HG03432 (cell line): ENCODE measurements around the gene MAP2K2.

Experiments used
- ATAC-seq: cut with Tn5 transposase; IDR thresholded peaks from one replicate; pipeline ENCODE4 v1.9.1; 2021; ENCODE audit warnings: mild to moderate bottlenecking, moderate library complexity; ENCODE audit not compliant: unreplicated experiment

The MAP2K2 gene

DNA sequence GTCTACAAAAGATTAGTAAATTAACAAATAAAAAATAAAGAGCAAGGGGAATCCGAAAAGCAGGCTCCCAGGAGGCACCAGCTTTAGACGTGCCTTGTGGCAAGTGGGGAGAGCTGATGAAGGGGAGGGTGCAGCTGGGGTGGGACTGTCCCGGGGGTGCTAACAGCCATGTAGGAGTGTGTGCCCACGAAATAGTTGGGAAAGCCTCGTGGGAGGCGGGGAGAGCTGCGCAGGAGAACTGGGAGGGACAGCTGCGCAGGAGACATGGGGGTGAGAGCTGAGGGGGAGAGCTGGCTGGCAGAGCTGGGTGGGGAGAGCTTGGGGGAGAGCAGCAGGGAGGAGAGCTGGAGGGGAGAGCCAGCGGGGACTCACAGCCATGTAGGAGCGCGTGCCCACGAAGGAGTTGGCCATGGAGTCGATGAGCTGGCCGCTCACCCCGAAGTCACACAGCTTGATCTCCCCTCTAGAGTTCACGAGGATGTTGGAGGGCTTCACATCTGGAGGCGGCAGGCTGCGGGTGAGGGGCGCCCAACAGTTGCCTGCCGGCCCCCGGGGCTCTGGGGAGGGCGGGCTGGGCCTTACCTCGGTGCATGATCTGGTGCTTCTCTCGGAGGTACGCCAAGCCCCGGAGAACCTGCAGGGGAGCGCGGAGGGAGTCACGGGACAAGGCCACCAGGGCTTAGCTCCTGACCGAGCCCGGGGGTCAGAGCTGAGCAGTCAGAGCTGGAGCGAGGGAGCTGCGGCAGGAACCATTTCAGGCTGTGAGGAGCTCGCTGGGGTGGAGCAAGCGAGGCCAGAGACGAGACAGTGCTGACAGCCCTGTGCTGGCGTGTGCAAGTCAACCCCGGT lies 23.1 kb downstream of the MAP2K2 start:
- ATAC-seq = no peak

GRCh38 chr19:4099041-4099764 lies 24.7 kb downstream of the MAP2K2 start:
- ATAC-seq = no peak

DNA sequence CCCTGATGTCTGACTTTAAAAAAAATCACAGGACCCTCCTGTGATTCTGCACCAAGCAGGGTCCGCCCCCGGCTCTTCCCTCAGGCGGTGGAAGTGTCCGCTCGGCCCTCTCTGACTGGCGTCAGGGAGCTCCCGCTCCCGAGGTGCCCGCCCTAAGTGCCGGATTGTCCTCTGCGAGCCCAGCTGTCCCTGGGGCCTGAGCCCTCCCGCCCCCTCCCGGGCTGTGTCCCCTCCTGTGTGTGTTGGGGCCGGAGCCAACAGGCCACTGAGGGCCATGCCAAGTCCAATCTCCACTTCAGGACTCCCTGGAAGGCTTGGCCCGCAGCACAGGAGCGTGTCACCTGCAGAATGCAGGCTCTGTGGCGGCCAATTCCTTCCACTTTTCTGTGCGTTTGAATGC lies 25.4 kb downstream of the MAP2K2 start:
- ATAC-seq = no peak

DNA sequence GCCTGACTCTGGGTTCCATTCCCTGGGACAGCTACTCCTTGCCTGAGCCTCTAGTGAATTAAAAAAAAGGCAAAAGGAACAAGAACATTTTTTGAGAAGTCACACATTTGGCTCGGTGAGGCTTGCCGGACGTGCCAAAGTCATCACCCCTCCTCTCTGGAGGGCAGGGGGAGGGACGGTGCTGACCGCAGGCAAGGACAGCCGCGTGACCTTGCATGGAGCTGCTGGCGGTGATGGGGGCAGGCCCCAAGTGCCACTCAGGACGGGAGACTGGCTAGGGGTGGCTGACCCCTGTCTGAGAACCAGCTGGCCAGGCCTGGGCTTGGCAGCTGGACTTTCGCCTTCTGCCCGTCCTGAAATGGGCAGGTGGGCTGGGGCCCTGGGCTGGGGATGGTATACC lies 26.4 kb downstream of the MAP2K2 start:
- no peak for ATAC-seq

- ATAC-seq = no peak
Observed at GRCh38 chr19:4096049-4096892, 27.7 kb downstream of the MAP2K2 start.

GRCh38 chr19:4095488-4095844 lies 28.5 kb downstream of the MAP2K2 start:
- no peak for ATAC-seq

- no peak for ATAC-seq
Observed at GRCh38 chr19:4094761-4095487, 29.0 kb downstream of the MAP2K2 start.

GRCh38 chr19:4094291-4094690 lies 29.6 kb downstream of the MAP2K2 start:
- no peak for ATAC-seq

DNA sequence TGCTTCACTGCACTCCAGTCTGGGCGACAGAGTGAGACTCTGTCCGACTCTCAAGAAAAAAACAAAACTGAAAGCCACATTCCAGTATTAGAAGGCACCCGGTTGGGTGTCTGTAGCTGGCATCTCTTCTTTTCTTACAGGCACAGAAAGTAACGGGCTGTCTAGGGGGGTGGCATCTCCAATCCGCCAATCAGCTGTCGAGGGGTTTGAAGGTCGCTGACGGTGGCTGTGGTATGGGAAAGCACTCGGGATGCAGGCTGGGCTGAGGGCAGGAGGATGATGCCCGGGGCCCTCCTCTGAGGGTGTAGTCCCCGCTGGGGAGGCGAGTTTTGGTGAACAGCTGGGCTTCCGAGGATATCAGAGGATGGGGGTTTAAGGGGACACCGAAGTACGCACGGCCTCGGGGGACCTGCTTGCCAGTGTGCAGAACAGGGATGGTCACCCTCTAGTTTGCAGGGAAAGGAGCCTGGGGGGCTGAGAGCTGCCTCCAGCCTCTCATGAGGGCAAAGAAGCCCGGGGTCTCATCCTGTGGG lies 30.2 kb downstream of the MAP2K2 start:
- no peak for ATAC-seq

DNA sequence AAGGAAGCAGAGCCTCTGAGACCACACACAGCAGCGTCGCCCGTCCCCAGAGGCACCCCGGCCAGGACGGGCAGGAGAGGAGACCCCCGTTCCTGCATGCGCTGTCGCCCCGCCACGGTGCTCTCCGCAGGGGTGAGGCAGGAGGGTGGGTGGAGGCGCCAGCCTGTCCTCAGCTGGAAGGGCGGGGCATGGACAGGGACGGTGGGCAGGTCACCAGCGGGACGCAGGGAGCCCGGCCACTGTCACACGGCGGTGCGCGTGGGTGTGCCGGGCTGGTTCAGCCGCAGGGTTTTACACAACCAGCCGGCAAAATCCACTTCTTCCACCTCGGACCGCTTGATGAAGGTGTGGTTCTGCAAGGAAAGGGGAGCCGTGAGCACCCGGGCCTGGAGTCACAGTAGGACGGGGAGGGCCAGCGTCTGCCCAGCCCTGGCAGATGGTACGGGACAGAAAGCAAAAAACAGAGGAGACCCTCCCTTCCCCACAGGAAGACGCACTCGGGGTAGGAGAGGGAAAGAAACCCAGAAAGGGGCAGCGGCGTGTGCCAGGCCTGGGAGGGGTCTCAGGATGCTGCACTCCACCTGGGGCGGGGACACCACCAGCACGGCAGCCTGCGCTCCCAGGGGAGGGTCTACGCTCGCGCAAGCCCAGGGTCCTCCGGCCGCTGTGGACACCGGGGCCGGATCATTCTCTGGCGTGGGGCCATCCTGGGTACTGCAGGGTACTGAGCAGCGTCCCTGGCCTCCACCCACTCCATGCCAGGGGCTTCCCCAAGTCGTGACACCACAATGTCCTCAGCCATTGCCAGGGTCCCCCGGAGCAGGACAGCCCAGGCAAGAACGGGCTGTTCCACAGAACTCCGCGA lies 33.3 kb downstream of the MAP2K2 start:
- no peak for ATAC-seq

GRCh38 chr19:4089946-4090345 lies 34.0 kb downstream of the MAP2K2 start:
- ATAC-seq = no peak

DNA sequence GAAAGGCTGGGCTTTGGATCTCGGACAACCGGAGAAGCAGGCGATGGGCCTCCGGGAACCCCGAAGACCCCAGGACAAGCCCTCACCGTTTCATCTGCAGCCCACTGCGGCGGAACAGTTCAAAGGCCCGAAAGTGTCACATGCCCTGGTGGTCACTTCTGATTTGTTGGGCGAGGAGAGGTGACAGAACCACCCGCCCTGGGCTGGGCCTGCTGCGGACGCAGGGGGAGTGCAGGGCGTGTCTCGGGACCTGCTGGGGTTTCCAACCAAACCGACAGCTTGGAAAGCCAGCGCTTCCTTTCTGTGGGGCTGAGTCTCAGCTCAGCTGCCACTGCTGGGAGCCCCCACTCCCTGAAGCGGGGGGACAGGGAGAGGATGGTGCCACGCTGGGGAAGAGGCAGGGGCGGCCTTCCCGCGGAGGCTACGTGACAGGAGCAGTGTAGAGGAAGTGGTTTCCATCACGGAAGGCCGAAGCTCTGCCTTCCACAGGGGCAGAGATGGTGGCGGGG lies 34.5 kb downstream of the MAP2K2 start:
- ATAC-seq = no peak

- no peak for ATAC-seq
Observed at GRCh38 chr19:4088975-4089374, 34.9 kb downstream of the MAP2K2 start.

- no peak for ATAC-seq
Observed at GRCh38 chr19:4087787-4088679, 35.9 kb downstream of the MAP2K2 start.

DNA sequence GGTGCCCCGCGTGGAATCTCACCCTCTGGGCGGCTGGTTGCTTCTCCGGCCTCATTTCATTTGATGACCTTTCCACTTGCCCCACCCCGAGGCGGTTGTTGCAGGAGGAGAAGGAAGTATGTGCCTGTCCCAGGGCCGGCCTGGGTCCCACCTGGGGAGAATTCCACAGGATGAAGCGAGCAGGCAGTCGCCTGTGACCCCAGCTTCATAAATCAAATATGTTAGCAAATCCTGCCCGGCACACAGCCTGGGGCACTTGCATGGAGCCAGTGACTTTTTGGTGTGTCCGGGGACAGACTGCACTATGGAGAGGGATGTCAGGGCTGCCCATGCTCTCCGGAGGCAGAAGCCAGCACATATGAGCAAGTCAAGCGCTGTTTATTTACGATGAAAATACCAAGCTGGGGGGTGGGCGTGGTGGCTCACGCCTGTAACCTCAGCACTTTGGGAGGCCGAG lies 37.5 kb downstream of the MAP2K2 start:
- no peak for ATAC-seq

GRCh38 chr19:4084547-4084877 lies 39.4 kb downstream of the MAP2K2 start:
- no peak for ATAC-seq

DNA sequence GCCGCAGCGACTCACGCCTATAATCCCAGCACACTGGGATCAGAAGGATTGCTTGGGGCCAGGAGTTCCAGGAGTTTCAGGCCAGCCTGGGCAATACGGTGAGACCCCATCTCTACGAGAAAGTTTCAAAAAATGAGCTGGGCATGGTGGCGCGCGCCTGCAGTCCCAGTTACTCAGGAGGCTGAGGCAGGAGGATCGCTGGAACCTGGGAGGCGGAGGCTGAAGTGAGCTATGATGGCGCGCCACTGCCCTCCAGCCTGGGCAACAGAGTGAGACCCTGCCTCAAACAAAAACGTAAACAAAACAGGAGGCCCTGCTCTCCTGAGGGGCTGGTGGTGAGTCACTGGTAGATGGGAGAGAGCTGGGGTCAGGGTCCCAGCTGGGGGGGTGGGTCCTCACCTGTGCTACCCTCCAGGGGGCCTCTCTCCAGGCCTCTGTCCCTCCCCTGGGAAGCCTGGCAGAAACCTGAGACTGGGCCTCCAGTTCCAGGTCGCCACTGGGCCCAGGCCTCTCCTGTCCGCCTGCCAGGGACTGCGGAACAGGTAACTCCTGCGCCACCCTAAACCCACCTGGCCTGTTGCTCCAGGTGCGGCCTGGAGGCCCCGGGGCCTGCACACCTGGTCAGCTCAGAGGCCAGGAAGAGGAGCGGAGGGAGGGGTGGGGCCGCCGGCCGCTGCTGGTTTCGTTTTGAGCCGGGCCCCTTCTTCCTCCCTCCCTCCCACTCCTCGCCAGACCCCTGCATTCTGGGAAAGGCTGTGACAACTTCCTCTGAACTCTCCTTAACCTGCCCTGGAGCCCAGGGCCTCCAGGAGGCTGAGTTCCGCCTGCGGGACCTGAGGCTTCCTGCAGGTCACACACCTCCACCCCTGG lies 40.0 kb downstream of the MAP2K2 start:
- no peak for ATAC-seq
